H9 (cell line): ENCODE measurements around the gene PBOV1. TPM values are rescaled to one million over a fixed set of nuclear protein-coding genes. Genes with fewer than 3 reads are reported as not detected.

ENCODE experiments used
- DNase-seq: peaks from one replicate; pipeline ENCODE4 v3.0.0-alpha.2; 2017
- H2AFZ ChIP-seq: one replicate; pipeline ENCODE4 v1.6.1; 2013; ENCODE audit warnings: mild to moderate bottlenecking, low read length, control low read depth, moderate library complexity
- H2AK5ac ChIP-seq: 2 replicates; pipeline ENCODE4 v1.6.1; 2013; ENCODE audit warnings: low read length, control low read depth, mixed read lengths; ENCODE audit not compliant: insufficient read length
- H2BK120ac ChIP-seq: one replicate; pipeline ENCODE4 v1.6.1; 2013; ENCODE audit warnings: low read depth, mild to moderate bottlenecking, low read length, control low read depth, inconsistent platforms; ENCODE audit not compliant: poor library complexity, severe bottlenecking
- H2BK12ac ChIP-seq: 2 replicates; pipeline ENCODE4 v1.6.1; 2013; ENCODE audit warnings: low read length, control low read depth, mixed read lengths, low read depth; ENCODE audit not compliant: insufficient read length
- H2BK15ac ChIP-seq: 2 replicates; pipeline ENCODE4 v1.6.1; 2013; ENCODE audit warnings: low read depth, low read length, control low read depth
- H2BK20ac ChIP-seq: one replicate; pipeline ENCODE4 v1.6.1; 2013; ENCODE audit warnings: low read depth, mild to moderate bottlenecking, low read length, control low read depth, inconsistent platforms; ENCODE audit not compliant: poor library complexity, severe bottlenecking
- H2BK5ac ChIP-seq: 2 replicates; pipeline ENCODE4 v1.6.1; 2013; ENCODE audit warnings: low read length, control low read depth, mixed read lengths; ENCODE audit not compliant: insufficient read length
- H3K14ac ChIP-seq: 2 replicates; pipeline ENCODE4 v1.6.1; 2013; ENCODE audit warnings: low read length, control low read depth; ENCODE audit not compliant: insufficient read depth
- H3K18ac ChIP-seq: 2 replicates; pipeline ENCODE4 v1.6.1; 2013; ENCODE audit warnings: low read depth, mild to moderate bottlenecking, mixed read lengths, low read length, control low read depth; ENCODE audit not compliant: insufficient read length
- H3K23ac ChIP-seq: 2 replicates; pipeline ENCODE4 v1.6.1; 2013; ENCODE audit warnings: low read length, control low read depth, mixed read lengths, low read depth; ENCODE audit not compliant: insufficient read length
- H3K23me2 ChIP-seq: 2 replicates; pipeline ENCODE4 v1.6.1; 2013; ENCODE audit warnings: low read depth, mild to moderate bottlenecking, mixed read lengths, low read length, control low read depth; ENCODE audit not compliant: insufficient read length, poor library complexity, severe bottlenecking
- H3K27ac ChIP-seq: 2 replicates; pipeline ENCODE4 v1.5.1; 2013; ENCODE audit warnings: low read length, control low read depth, mixed read lengths, low read depth; ENCODE audit not compliant: insufficient read length
- H3K27me3 ChIP-seq: 2 replicates; pipeline ENCODE4 v1.6.1; 2013; ENCODE audit warnings: low read length, control low read depth, inconsistent platforms; ENCODE audit not compliant: insufficient read depth
- H3K4ac ChIP-seq: 2 replicates; pipeline ENCODE4 v1.6.1; 2013; ENCODE audit warnings: low read depth, mild to moderate bottlenecking, control low read depth, inconsistent platforms, low read length, moderate library complexity
- H3K4me1 ChIP-seq: 2 replicates; pipeline ENCODE4 v1.6.1; 2013; ENCODE audit warnings: low read length, control low read depth, inconsistent platforms; ENCODE audit not compliant: insufficient read depth
- H3K4me2 ChIP-seq: 2 replicates; pipeline ENCODE4 v1.6.1; 2013; ENCODE audit warnings: low read length, control low read depth, mixed read lengths; ENCODE audit not compliant: insufficient read length, insufficient read depth
- H3K56ac ChIP-seq: 2 replicates; pipeline ENCODE4 v1.6.1; 2013; ENCODE audit warnings: low read depth, mild to moderate bottlenecking, mixed read lengths, low read length, control low read depth; ENCODE audit not compliant: insufficient read length
- H3K79me1 ChIP-seq: 2 replicates; pipeline ENCODE4 v1.6.1; 2013; ENCODE audit warnings: low read depth, mild to moderate bottlenecking, moderate library complexity, low read length, control low read depth, inconsistent platforms; ENCODE audit not compliant: insufficient read depth, poor library complexity, severe bottlenecking
- H3K79me2 ChIP-seq: 2 replicates; pipeline ENCODE4 v1.6.1; 2013; ENCODE audit warnings: low read length, control low read depth, inconsistent platforms; ENCODE audit not compliant: insufficient read depth
- H3K9ac ChIP-seq: 2 replicates; pipeline ENCODE4 v1.6.1; 2013; ENCODE audit warnings: low read length, control low read depth, mixed read lengths; ENCODE audit not compliant: insufficient read length; ENCODE audit errors: extremely low read depth
- H3K9me3 ChIP-seq: one replicate; pipeline ENCODE4 v1.6.1; 2013; ENCODE audit warnings: low read depth, low read length, inconsistent platforms; ENCODE audit not compliant: control insufficient read depth
- H3T11ph ChIP-seq: one replicate; pipeline ENCODE4 v1.6.1; 2013; ENCODE audit warnings: mild to moderate bottlenecking, low read length, control low read depth, inconsistent platforms
- H4K20me1 ChIP-seq: one replicate; pipeline ENCODE4 v1.6.1; 2013; ENCODE audit not compliant: control insufficient read depth, insufficient read length, insufficient read depth
- H4K5ac ChIP-seq: 2 replicates; pipeline ENCODE4 v1.6.1; 2013; ENCODE audit warnings: low read depth, mild to moderate bottlenecking, mixed read lengths, low read length, control low read depth; ENCODE audit not compliant: insufficient read length
- H4K8ac ChIP-seq: replicated peaks from 2 replicates; pipeline ENCODE4 v1.6.1; 2013; ENCODE audit warnings: low read length, control low read depth, mixed read lengths, low read depth; ENCODE audit not compliant: insufficient read length
- H4K91ac ChIP-seq: 2 replicates; pipeline ENCODE4 v1.6.1; 2013; ENCODE audit warnings: low read depth, mild to moderate bottlenecking, moderate library complexity, mixed read lengths, low read length, control low read depth; ENCODE audit not compliant: insufficient read length
- H3K27ac Mint-ChIP-seq, 3 experiments: 2 replicates in 2 of 3; 3 replicates in 1 of 3; pipeline ENCODE4 v1.8.0; 2020 to 2021; ENCODE audit warnings: mixed read lengths in 3 of 3, mild to moderate bottlenecking in 1 of 3, moderate library complexity in 1 of 3
- H3K27me3 Mint-ChIP-seq: 2 replicates; pipeline ENCODE4 v1.8.0; 2021; ENCODE audit warnings: low read depth, mild to moderate bottlenecking, moderate library complexity, mixed read lengths
- H3K36me3 Mint-ChIP-seq, 3 experiments: 2 replicates in 2 of 3; 3 replicates in 1 of 3; pipeline ENCODE4 v1.8.0; 2020 to 2021; ENCODE audit warnings: low read depth in 3 of 3, mixed read lengths in 3 of 3; ENCODE audit not compliant: insufficient read depth in 1 of 3
- H3K4me1 Mint-ChIP-seq, 2 experiments: 2 replicates each; pipeline ENCODE4 v1.8.0; 2020; ENCODE audit warnings: mixed read lengths in 2 of 2
- H3K4me3 Mint-ChIP-seq, 2 experiments: 2 replicates in 1 of 2; 3 replicates in 1 of 2; pipeline ENCODE4 v1.8.0; 2020 to 2021; ENCODE audit warnings: mild to moderate bottlenecking in 2 of 2, mixed read lengths in 2 of 2, moderate library complexity in 1 of 2
- H3K9me3 Mint-ChIP-seq, 2 experiments: 2 replicates in 1 of 2; 3 replicates in 1 of 2; pipeline ENCODE4 v1.8.0; 2020; ENCODE audit warnings: mild to moderate bottlenecking in 2 of 2, mixed read lengths in 2 of 2, moderate library complexity in 1 of 2
- CTCF ChIP-seq: fragments of 200-600 bp; sonication (generic); conservative IDR thresholded peaks from 3 replicates; pipeline ENCODE4 v1.8.0; 2021; ENCODE audit warnings: antibody characterized with exemption, mild to moderate bottlenecking
- WGBS: extraction: QIAGEN DNeasy Blood & Tissue Kit; methylation state at CpG from one replicate; pipeline ENCODE4 v1.1.7; 2013; ENCODE audit warnings: missing lambda C conversion rate, low lambda C conversion rate, mixed read lengths; ENCODE audit not compliant: insufficient read length; ENCODE audit errors: extremely low coverage; 5-methylcytosine and 5-hydroxymethylcytosine counted together
- total RNA-seq: library from RNA; stranded (reverse); gene quantifications from 2 replicates; pipeline ENCODE4 v1.2.1, GENCODE V29; 2021

Gene PBOV1
- total RNA-seq, 1 experiment from 2014 or later, result not detected

- Histone ChIP-seq H2BK15ac (no peak overlapping the region), H3K18ac (no peak overlapping the region), H3K9ac (no peak overlapping the region), H3K4me2 (no peak overlapping the region), H3K4ac (no peak overlapping the region), H3K56ac (no peak overlapping the region), H3K27me3 (no peaks in the 10 kb centered on the region), H3K79me1 (no peaks in the 10 kb centered on the region), H3K9me3 (no peaks in the 10 kb centered on the region), H2AK5ac (no peak overlapping the region), H3T11ph (no peak overlapping the region), H4K5ac (no peak overlapping the region), H3K23me2 (no peaks in the 10 kb centered on the region), H2BK5ac (no peak overlapping the region), H4K8ac (no peak overlapping the region), H2BK120ac (no peak overlapping the region), H2AFZ (no peak overlapping the region), H3K14ac (no peak overlapping the region), H3K79me2 (no peaks in the 10 kb centered on the region), H4K20me1 (no peaks in the 10 kb centered on the region), H3K23ac (no peak overlapping the region), H3K27ac (no peak overlapping the region), H4K91ac (no peak overlapping the region), H3K4me1 (peaks cover 7% of the 10 kb centered on the region), H2BK12ac (no peak overlapping the region), H2BK20ac (no peak overlapping the region)
- Mint-ChIP-seq H3K9me3 (no peaks in the 10 kb centered on the region), H3K27ac (no peak overlapping the region), H3K4me1 (peaks cover 44 to 50% of the 10 kb centered on the region in 2 experiments), H3K36me3 (peaks cover 0 to 9% (median 0%) of the 10 kb centered on the region in 3 experiments; a peak in 3 of 7 replicates), H3K27me3 (no peaks in the 10 kb centered on the region), H3K4me3 (no peak overlapping the region)
- no peak for DNase-seq
- no CpG with 5 or more reads among the region's 4 CpGs for WGBS
- TF ChIP-seq CTCF, result no peak
Measured at GRCh38 chr6:138187156-138187555, 31.1 kb downstream of the PBOV1 start.
